CMK (cell line): ENCODE measurements around the gene RAD23B.

Experiments
- DNase-seq: peaks from one replicate; pipeline ENCODE4 v3.0.0-alpha.2; 2010; ENCODE audit warnings: low read depth

RAD23B gene

GRCh38 chr9:107269254-107269653 is 13.8 kb upstream of the RAD23B start:
- no peak for DNase-seq

GRCh38 chr9:107269681-107270080 is 13.4 kb upstream of the RAD23B start:
- no peak for DNase-seq

GRCh38 chr9:107270082-107270481 is 13.0 kb upstream of the RAD23B start:
- no peak for DNase-seq

DNA sequence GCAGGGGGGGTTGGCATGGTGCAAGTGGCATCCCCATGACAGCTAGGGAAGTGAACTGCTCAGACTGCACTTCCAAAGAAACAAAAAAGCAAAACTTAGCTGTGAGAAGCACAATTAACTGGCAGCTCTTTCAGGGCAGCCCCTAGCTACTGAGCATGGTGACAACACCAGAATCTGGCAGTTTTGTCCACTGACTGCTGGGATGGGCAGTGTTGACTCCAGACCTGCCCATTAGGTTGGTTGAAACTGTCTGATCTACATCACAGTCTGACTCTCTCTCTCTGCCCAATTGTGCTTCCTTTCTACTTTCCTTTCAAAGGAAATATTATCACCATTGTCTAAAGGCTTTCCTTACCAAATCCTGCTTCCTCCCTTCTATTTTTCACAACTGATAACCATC is 12.5 kb upstream of the RAD23B start:
- DNase-seq = no peak

DNA sequence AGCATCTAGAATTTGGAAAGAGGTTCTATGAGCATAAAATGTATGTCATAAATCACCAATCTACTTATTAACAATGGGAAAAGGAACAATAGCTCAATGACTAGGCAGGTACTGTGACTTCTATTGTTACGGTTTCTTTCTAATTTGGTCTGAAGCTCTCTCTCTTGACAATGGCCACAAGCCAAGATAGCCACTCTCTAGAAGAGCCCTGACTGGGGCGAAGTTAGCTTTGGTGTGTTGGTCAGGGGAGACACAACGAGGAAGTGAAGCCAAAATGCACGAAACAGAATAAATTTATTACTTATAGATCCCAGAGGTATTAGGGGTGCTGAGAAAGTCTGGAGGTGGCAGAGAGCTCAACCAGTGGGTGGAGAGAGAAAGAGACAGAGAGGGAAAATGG is 9.4 kb upstream of the RAD23B start:
- DNase-seq = no peak

DNA sequence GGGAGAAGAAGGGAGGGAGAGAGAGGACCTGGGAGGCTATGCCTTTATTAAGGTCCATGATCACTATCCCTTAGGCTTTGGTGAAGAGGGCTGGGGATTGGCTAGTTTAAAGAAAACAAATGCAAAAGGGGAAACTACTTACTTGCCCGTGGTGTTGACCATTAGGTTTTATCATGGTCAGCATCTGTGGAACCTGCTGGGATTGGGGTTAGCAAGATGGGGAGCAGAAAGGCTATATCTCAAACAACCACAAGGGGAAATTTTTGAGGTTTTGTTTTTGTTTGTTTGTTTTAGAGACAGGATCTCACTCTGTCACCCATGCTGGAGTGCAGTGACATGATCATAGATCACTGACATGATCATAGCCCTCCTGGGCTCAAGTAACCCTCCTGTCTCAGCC is 9.0 kb upstream of the RAD23B start:
- DNase-seq = no peak

- DNase-seq = no peak
These were observed 8.1 kb upstream of the RAD23B start for GRCh38 chr9:107274953-107275422.

- no peak for DNase-seq
These were observed 7.5 kb upstream of the RAD23B start for GRCh38 chr9:107275530-107275929.

DNA sequence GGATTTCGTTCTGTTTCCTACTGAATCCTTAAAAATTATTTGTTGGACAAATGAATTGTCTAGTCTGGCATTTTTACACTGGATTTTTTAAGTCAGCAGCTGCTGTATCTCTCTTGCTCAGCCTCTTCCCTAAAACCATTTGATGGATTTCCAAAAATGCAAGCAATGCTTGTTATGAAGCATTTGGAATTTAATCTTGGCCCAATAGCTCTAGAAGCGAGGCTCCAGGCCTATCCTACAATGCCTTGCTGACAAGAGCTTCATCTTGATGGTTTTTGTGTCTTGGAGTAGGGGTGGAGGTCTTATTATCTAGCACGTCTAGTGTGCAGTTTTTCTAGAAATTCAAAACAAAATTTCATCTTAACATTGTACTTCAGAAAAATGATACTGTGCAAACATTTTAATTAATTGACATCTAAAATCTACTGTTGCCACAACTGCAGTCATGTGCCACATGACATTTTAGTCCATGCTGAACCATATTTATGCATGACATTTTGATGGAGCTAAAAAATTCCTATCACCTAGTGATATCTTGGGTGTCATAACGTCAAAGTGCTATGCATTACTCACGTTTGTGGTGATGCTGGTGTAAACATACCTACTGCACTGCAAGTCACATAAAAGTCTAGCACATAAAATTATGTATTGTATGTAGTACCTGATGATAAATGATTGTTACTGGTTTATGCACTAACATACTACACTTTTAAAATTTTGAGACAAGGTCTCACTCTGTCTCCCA is 5.9 kb upstream of the RAD23B start:
- DNase-seq = no peak

- DNase-seq = no peak
These were observed 5.3 kb upstream of the RAD23B start for GRCh38 chr9:107277801-107278200.

DNA sequence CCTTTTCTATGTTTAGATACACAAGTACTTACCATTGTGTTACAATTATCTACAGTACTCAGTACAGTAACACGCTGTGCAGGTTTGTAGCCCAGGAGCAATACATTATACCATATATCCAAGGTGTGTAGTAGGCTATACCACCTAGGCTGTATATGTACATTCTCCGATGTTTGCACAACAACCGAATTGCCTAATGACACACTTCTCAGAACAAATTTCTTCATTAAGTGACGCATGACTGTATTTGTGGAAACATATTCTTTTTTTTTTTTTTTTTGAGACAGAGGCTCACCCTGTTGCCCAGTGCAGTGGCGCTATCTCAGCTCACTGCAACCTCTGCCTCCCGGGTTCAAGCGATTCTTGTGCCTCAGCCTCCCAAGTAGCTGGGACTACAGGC is 4.0 kb upstream of the RAD23B start:
- DNase-seq = no peak

- no peak for DNase-seq
These were observed 2.5 kb upstream of the RAD23B start for GRCh38 chr9:107280543-107280942.

DNA sequence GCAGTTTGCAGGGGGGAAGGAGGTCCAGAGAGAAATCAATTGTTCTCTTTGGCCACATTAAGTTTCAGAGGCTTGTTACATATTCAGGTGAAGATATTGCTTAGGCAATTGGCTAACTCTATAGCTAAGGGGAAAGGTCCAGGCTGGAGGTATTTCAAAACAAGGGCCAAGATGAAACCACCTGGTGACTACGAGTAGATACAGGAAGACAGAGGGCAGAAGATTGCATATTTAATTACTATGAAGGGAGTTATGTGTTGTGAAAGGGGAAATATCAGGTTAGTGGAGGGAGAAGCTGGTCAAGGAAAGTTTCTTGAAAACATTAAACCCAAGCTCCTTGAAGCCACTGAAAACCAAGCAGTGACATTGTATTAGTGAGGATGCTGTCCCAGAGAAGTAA is 1.9 kb upstream of the RAD23B start:
- DNase-seq = no peak

DNA sequence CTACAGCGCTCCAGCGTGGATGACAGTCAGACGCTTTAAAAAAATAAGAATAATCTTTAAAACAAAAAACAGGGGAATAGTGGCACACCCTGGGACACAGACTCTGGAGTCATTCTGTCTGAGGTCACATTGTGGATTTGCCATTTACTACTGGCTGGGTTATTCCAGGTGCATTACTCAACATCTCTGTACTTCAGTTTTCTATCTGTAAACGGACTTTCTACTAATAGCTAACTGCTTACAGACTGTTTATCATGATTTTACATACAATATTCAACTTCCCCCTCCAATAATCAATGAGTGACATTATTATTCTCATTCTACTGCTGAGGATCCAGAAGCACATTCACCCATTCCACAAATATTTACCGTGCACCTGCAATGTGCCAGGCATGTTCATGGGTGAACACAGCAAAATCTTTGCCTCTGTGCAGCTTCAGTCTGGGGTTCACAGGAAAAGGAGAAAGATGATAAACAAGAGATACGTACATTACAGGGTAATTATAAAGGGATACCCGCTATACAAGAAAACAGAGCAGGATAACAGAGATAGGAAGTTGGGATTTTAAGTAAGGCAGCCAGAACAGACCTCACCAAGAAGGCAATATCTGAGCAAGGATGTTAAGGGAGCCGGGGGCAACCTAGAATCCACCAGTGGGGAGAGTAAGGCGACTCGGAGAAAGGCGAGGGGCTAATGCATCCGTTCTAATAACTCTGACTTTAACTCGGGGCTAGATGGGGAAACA is 984 bp upstream of the RAD23B start:
- no peak for DNase-seq

DNA sequence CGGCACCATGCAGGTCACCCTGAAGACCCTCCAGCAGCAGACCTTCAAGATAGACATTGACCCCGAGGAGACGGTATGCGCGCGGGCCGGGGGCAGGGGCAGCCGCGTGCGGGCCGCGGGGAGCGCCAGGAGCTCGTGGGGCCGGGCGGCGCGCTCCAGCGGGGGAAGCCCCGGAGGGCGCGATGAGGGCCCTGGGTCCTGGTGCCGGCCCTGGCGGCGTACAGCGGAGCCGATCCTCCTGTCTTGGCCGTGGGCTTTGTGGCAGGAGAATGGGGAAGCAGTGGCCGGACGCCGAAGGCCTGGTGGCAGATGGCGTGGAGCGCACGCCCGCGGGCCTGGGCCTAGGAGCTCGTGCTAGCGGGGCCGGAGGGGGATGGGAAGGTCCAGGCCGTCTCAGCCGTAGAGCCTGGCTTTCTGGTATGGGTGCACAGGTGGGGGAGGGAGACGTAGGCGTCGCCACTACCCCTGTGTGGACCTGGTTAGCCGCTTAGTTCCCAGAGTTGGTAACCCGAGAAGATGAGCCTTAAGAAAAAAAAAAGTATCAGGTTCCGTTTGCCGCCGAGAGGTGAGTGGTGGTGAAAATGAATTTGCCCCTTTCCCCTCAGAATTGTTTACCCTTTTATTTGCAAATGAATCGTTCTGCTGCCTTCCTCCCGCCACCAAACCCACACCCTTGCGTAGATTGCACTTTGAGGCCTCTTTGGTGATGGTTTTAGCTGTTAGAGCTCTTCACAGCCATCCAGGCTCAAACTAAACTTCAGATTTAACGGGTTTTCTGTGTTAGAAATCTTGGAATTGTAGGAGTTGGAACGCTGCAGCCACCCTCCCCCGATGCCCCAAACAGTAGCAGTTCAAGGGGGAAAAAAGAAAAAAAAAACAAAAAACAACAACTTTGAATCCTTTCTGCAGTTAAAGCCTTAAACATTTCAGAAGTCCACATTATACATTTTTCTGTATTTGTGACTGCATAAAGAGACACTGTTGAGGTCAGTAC is 841 bp downstream of the RAD23B start:
- peak; percentile 45 for DNase-seq

DNA sequence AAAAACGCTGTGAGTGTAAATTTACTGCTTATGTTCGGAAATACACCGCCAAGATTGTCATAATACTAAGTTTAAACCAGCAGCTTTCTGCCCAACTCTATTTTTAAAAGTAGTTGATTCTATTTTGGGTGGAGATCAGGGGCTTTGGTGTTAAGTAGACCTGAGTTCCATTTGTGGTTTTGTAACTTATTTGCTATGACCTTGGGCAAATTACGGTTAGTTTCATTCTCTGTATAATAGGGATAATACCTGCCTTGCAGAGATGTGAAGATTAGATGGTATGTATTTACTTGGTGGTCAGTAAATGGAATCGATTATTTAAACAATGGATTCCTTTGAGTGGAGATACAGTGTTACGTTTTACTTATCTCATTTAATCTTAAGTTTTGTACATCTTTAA is 1.6 kb downstream of the RAD23B start:
- DNase-seq = no peak

DNA sequence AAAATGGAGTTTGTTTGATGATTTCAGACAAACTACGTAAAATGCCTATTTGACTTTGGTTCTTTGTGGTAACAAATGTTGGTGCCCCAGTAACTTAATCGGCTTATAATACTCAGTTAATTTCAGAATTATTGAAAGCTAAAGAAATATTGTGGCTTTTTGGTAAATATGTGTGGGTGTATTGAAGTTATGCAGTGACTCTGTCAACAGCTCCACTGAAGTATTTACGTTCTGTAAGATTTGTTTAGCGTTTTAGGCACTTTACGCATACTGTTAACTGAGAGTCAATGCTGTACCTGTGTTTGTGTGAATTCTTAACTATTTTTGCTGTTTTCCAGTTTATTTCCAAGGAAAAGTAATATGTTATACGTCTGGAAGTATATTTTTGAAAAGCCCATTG is 2.2 kb downstream of the RAD23B start:
- DNase-seq = no peak

DNA sequence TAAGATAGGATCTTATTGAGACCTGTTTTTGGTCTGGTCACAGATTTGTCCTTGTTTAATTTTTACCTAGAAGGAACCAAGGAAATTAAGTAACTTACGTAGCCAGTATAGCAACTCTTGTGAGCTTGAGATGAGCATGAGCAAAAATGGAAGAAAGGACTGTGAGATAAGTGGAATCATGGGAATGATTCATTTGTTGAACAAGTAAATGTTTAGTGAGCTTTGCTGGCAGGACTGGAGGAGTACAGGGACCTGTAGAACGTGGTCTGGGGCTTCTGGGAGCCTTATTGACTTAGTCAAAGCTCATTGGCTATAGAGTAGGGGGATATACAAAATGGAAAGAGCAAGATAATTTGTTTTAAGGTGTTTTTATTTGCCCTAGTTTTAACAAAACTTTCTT is 3.0 kb downstream of the RAD23B start:
- DNase-seq = no peak

DNA sequence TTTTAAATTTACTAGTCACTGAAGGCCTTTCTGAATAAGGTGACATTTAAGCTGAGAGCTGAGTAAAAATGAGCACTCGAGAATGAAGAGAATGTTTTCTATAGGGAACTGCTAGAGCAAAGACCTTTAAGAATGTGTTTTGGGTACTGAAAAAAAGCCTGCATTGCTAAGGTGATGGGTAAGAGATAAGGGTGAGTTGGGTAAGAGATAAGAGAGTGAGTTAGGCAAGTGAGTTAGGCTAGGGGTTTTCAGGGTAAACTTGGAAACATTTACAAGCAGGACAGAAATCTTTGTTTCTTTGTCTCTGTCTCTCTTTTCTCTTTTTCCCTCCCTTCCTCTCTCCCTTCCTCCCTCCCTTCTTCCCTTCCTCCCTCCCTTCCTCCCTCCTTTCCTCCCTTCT is 5.6 kb downstream of the RAD23B start:
- no peak for DNase-seq

DNA sequence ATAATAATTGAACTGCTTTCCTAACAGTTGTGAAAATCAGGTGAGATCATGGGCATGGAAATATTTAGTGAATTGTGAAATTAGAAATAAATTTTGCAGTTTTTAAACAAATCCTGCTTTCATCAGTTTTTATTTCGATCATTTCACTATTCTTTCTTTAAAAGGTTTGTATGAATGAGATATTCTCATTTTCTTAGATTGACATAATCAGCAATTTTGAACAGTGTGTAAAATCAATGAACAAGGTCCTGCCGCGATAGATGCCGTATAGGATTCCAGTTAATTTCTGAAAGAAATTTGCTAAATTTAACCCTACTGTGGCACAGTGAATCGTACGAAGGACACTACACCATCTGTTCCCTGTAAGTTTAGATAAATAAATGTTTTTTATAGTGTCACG is 7.5 kb downstream of the RAD23B start:
- no peak for DNase-seq

DNA sequence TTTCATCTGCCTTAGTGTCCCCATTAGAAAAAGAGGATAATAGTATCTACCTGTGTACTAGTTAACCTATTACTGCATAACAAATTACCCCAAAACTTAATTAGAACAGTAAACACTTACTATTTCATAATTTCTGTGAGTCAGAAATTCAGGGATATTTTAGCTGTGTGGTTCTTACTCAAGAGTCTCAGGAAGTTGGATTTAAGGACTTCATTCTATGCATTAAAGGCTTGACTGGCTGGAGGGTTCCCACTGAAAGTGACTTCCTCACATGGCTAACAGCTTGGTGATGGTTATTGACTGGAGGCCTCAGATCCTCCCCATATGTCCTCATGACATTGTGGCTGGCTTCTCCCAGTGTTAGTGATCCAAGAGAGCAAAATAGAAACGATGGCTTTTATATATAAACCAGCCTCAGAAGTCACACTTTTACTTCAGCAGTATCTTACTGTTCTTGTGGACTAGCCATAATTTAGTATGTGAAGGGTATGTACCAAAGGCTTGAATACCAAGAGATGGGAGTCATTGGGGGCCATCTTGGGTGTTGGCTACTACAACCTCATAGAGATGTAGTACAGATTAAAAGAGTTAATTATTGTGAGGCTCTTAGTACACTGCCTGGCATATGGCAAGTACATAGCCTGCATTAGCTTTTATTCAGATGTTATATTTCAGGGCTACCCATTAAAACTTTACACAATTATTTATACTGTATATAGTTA is 9.9 kb downstream of the RAD23B start:
- DNase-seq = no peak
